NK-92 (cell line): ENCODE data around the gene ASPG.

ENCODE experiments used
- DNase-seq: peaks from one replicate; lab custom pipeline; 2025; ENCODE audit not compliant: unreplicated experiment; lab: John Stamatoyannopoulos, UW

The ASPG gene

DNA sequence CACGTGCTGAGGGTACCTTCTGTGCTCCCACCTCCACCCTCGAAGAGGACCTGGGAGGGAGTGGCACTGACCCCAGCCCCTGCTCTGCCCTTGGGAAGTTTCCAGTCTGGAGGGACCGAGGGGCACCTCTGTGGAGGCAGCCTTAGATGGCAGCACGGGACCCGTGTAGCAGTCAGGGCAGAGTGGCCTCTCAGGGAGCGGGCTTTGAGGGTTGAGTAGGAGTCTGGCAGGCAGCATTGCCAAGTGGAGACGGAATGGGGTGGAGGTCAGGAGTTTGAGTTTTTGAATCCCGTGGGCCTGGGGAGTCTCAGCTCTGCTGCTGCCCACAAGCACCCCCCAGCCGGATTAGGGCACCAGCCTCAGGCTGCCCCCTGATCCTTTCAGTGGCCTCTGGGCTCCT, 74.5 kb downstream of the ASPG start:
- DNase-seq, result no peak

DNA sequence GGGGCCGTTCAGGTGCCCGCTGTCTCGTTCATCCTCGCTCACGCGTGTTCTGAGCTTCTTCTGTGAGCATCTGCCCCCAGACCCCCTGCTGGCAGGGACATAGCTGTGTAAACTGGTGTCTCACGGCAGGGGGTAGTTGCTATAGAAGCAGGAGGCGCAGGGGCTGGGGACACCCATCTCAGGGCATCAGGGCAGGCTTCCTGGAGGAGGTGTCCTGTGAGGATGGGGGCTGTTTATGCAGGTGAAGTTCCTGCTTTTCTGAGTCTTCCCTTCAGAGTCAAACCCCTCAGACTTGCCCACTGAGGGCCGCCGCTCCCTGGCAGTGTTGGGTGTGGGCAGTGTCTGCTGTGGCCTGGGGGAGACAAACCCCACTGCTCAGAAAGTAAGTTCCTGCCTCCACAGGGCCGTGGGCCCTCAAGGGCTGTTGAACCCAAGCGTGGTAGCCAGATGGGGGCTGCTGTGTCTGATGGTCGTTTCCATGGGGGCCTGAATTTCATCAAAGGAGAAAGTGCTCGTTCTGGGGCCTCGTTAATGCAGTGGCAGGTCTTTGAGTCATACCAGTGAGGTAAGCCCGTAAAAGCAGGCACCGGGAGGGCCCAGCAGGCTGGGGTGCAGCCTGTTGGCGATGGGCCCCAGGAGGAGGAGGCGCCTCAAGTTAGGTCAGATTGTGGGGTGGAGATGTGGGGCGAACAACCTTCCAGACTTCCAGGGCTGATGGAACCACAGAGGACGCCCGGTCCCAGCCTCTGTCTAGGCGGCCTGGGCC, 76.3 kb downstream of the ASPG start:
- no peak for DNase-seq

DNA sequence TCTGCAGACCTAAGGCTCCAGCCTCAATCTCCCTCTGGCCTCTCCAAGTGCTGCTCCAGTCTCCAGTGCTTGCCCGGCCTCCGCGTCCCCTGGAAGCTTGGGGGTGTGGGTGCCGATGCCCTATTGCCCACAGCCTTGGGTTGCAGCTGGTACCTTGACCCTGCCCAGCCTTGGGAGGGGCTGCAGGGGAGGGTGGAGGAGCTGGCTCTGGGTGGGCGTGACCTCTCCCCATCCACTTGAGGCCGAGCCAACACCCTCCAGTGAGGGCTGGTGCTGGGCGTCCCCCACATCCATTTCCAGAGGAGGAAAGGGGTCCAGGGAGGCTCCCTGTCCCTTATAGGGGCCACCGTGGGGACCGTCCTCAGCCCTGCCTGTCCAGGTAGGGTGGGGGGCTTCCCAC, 77.0 kb downstream of the ASPG start:
- DNase-seq, result no peak

DNA sequence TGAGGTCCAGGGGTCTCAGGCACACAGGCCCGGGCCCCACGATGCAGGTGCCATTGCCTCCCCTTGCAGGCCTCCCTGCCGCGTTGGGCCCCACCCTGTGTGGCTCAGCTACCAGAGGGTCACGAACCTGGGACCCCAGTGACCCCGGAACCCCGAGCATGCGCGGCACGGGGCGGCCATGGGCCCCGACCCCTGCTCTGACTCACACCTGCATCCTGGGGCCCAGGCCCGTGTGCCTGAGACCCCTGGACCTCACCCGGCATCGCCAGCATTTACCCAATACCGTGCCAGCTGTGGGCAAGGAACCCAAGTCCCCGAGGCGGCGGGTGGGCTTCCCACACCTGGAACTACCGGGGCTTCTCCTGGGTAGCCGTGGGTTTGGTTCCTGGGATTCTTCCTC, 78.0 kb downstream of the ASPG start:
- DNase-seq, result no peak

DNA sequence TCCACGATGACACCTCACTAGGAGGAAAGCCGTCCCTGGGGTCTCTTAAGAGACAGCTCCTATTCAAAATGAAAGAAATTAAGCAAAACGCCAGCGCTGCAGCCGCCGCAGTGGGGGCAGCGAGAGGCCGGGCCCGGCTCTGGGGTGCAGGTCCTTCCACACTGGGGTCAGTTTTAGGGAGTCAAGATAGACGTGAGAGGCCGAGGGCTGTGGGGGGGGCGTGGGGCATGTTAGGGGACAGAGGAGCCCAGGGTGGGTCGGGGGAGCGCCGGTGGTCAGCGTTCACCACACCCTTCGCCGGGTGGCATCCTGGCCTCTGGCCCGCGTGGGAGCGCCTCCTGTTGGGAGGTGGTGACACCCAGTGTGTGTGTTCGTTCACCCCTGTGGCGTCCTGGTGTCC, 78.5 kb downstream of the ASPG start:
- DNase-seq, result no peak

DNA sequence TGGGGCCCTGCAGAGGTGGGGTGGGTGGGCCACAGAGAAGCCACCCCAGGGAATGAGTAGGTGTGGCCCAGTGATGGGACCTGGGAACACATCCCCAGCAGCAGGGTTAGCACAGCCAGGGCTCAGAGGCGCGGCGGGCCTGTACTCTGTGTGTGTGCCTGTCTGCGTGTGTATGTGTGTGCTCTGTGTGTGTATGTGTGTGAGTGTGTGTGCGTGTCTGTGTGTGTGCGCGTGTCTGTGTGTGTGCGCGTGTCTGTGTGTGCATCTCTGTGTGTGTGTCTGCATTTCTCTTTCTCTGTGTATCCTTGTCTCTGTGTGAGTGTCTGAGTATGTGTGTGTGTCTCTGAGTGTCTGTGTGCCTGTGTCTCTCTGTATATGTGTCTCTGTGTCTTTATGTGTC, 79.0 kb downstream of the ASPG start:
- DNase-seq, result no peak
